ENCODE results near the gene S1PR2. TPM values are rescaled to one million over a fixed set of nuclear protein-coding genes. Genes with fewer than 3 reads are reported as not detected.
"Not testable (repeated sequence)": the region's sequence is repeated elsewhere in the genome, so short reads cannot be mapped to it uniquely, and the experiment has no call there.

The S1PR2 gene
- total RNA-seq, 1 experiment from 2014 or later: 1.9 TPM

- no peak for DNase-seq (ENCODE audit: low read depth)
These were observed 38.2 kb downstream of the S1PR2 start for GRCh38 chr19:10192922-10193321.

- DNase-seq (ENCODE audit: low read depth): peak; percentile 21
These were observed 39.8 kb downstream of the S1PR2 start for GRCh38 chr19:10191347-10191746.

- no peak for DNase-seq (ENCODE audit: low read depth)
These were observed 41.1 kb downstream of the S1PR2 start for GRCh38 chr19:10190026-10190425.

GRCh38 chr19:10189616-10190015, 41.5 kb downstream of the S1PR2 start:
- DNase-seq (ENCODE audit: low read depth): no peak

GRCh38 chr19:10187315-10187714, 43.8 kb downstream of the S1PR2 start:
- DNase-seq (ENCODE audit: low read depth): no peak

- no peak for DNase-seq (ENCODE audit: low read depth)
These were observed 46.5 kb downstream of the S1PR2 start for GRCh38 chr19:10184636-10185035.

- DNase-seq (ENCODE audit: low read depth): no peak
These were observed 47.2 kb downstream of the S1PR2 start for GRCh38 chr19:10183926-10184325.

- DNase-seq (ENCODE audit: low read depth): no peak
These were observed 48.3 kb downstream of the S1PR2 start for GRCh38 chr19:10182847-10183246.

GRCh38 chr19:10182076-10182475, 49.1 kb downstream of the S1PR2 start:
- DNase-seq (ENCODE audit: low read depth): no peak

GRCh38 chr19:10180459-10180858, 50.7 kb downstream of the S1PR2 start:
- no peak for DNase-seq (ENCODE audit: low read depth)

- not testable (repeated sequence) for DNase-seq (ENCODE audit: low read depth)
These were observed 51.1 kb downstream of the S1PR2 start for GRCh38 chr19:10180024-10180423.

- DNase-seq (ENCODE audit: low read depth): peak; percentile 49
These were observed 57.6 kb downstream of the S1PR2 start for GRCh38 chr19:10173527-10173926.

Small RNAs within 50 kb of the gene (small RNA-seq; reads per million reads assigned to genes)
- not detected for gene MIR4322

Other genes starting within 250 kb of the S1PR2 start
- not detected in 2 replicates for gene COL5A3, start 220.8 kb downstream of the S1PR2 start, total RNA-seq (2014; rRNA removed; shearing (Covaris generic))
- gene RDH8, start 217.8 kb downstream of the S1PR2 start, total RNA-seq (2014; rRNA removed; shearing (Covaris generic)): not detected in 2 replicates
- gene SHFL, start 145.0 kb downstream of the S1PR2 start, total RNA-seq (2014; rRNA removed; shearing (Covaris generic)): 6.9 and 9.5 TPM in 2 replicates
- gene ANGPTL6, start 128.7 kb downstream of the S1PR2 start, total RNA-seq (2014; rRNA removed; shearing (Covaris generic)): 0.35 and 0.53 TPM in 2 replicates
- 66.1 and 79.6 TPM in 2 replicates for gene PPAN, start 125.0 kb downstream of the S1PR2 start, total RNA-seq (2014; rRNA removed; shearing (Covaris generic))
- gene P2RY11, start 119.6 kb downstream of the S1PR2 start, total RNA-seq (2014; rRNA removed; shearing (Covaris generic)): 6.6 and 11.0 TPM in 2 replicates
- gene EIF3G, start 111.4 kb downstream of the S1PR2 start, total RNA-seq (2014; rRNA removed; shearing (Covaris generic)): 519 and 525 TPM in 2 replicates
- gene DNMT1, start 36.4 kb downstream of the S1PR2 start, total RNA-seq (2014; rRNA removed; shearing (Covaris generic)): 136 and 139 TPM in 2 replicates
- gene MRPL4, start 20.9 kb upstream of the S1PR2 start, total RNA-seq (2014; rRNA removed; shearing (Covaris generic)): 154 and 174 TPM in 2 replicates
- gene ICAM1, start 39.8 kb upstream of the S1PR2 start, total RNA-seq (2014; rRNA removed; shearing (Covaris generic)): 0.27 and 0.30 TPM in 2 replicates
- not detected in 2 replicates for gene ICAM4, start 55.6 kb upstream of the S1PR2 start, total RNA-seq (2014; rRNA removed; shearing (Covaris generic))
- gene ICAM5, start 58.6 kb upstream of the S1PR2 start, total RNA-seq (2014; rRNA removed; shearing (Covaris generic)): 0.17 and 0.31 TPM in 2 replicates
- gene ZGLP1, start 78.5 kb upstream of the S1PR2 start, total RNA-seq (2014; rRNA removed; shearing (Covaris generic)): 0.43 and 1.7 TPM in 2 replicates
- gene FDX2, start 84.7 kb upstream of the S1PR2 start, total RNA-seq (2014; rRNA removed; shearing (Covaris generic)): 31.5 and 42.4 TPM in 2 replicates
- 28.3 and 48.3 TPM in 2 replicates for gene RAVER1, start 102.2 kb upstream of the S1PR2 start, total RNA-seq (2014; rRNA removed; shearing (Covaris generic))
- 8.3 and 8.8 TPM in 2 replicates for gene ICAM3, start 108.3 kb upstream of the S1PR2 start, total RNA-seq (2014; rRNA removed; shearing (Covaris generic))
- gene TYK2, start 149.2 kb upstream of the S1PR2 start, total RNA-seq (2014; rRNA removed; shearing (Covaris generic)): 64.3 and 80.5 TPM in 2 replicates
- 526 and 530 TPM in 2 replicates for gene CDC37, start 172.2 kb upstream of the S1PR2 start, total RNA-seq (2014; rRNA removed; shearing (Covaris generic))
- gene PDE4A, start 189.2 kb upstream of the S1PR2 start, total RNA-seq (2014; rRNA removed; shearing (Covaris generic)): 3.9 and 9.2 TPM in 2 replicates